ENCODE measurements around the gene FKBP15.
"Not testable (repeated sequence)": the region's sequence is repeated elsewhere in the genome, so short reads cannot be mapped to it uniquely, and the experiment has no call there.

Gene FKBP15

GRCh38 chr9:113149561-113149960 lies 71.5 kb downstream of the FKBP15 start:
- DNase-seq (ENCODE audit: low read depth in 2 of 2, low spot score in 1 of 2) = not testable (repeated sequence)

- no peak for DNase-seq (ENCODE audit: low read depth in 2 of 2, low spot score in 1 of 2)
Observed at GRCh38 chr9:113148781-113149510, 72.1 kb downstream of the FKBP15 start.

GRCh38 chr9:113148372-113148705 lies 72.7 kb downstream of the FKBP15 start:
- no peak for DNase-seq (ENCODE audit: low read depth in 2 of 2, low spot score in 1 of 2)

GRCh38 chr9:113143432-113144227 lies 77.4 kb downstream of the FKBP15 start:
- no peak for DNase-seq (ENCODE audit: low read depth in 2 of 2, low spot score in 1 of 2)

GRCh38 chr9:113140896-113141295 lies 80.2 kb downstream of the FKBP15 start:
- not testable (repeated sequence) for DNase-seq (ENCODE audit: low read depth in 2 of 2, low spot score in 1 of 2)

- DNase-seq (ENCODE audit: low read depth in 2 of 2, low spot score in 1 of 2) = no peak
Observed at GRCh38 chr9:113139953-113140352, 81.1 kb downstream of the FKBP15 start.

GRCh38 chr9:113139225-113139829 lies 81.8 kb downstream of the FKBP15 start:
- no peak for DNase-seq (ENCODE audit: low read depth in 2 of 2, low spot score in 1 of 2)

GRCh38 chr9:113138760-113139159 lies 82.3 kb downstream of the FKBP15 start:
- no peak for DNase-seq (ENCODE audit: low read depth in 2 of 2, low spot score in 1 of 2)

- DNase-seq (ENCODE audit: low read depth in 2 of 2, low spot score in 1 of 2) = no peak
Observed at GRCh38 chr9:113137196-113138168, 83.6 kb downstream of the FKBP15 start.

- no peak for DNase-seq (ENCODE audit: low read depth in 2 of 2, low spot score in 1 of 2)
Observed at GRCh38 chr9:113131689-113132151, 89.4 kb downstream of the FKBP15 start.

- no peak for DNase-seq (ENCODE audit: low read depth in 2 of 2, low spot score in 1 of 2)
Observed at GRCh38 chr9:113129884-113130283, 91.2 kb downstream of the FKBP15 start.

- DNase-seq (ENCODE audit: low read depth in 2 of 2, low spot score in 1 of 2) = no peak
Observed at GRCh38 chr9:113129466-113129865, 91.6 kb downstream of the FKBP15 start.

- DNase-seq (ENCODE audit: low read depth in 2 of 2, low spot score in 1 of 2) = no peak
Observed at GRCh38 chr9:113125386-113126035, 95.6 kb downstream of the FKBP15 start.

- not testable (repeated sequence) for DNase-seq (ENCODE audit: low read depth in 2 of 2, low spot score in 1 of 2)
Observed at GRCh38 chr9:113118829-113119228, 102.2 kb downstream of the FKBP15 start.
